ENCODE results near the gene FOXP1.

DNA sequence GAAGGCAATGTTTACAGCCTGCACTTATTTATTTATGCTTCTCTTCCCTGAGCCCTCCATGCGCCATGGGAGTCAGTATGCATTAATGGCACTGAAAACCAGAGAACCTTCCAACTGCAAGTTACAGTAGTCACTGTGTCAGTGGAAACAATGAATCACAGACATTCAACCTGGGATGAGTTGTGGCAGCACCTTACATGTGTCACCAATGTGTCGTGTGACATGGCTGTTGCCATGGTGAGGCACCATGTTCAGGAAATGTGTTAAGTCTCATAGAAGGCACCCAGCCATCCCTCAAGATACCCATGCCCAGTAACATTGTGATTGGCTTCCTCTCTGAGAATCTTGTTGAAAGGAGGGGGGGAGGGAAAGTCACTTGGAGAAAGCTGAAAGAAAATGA, 105.0 kb downstream of the FOXP1 start:
- TF ChIP-seq, protein P1, sequence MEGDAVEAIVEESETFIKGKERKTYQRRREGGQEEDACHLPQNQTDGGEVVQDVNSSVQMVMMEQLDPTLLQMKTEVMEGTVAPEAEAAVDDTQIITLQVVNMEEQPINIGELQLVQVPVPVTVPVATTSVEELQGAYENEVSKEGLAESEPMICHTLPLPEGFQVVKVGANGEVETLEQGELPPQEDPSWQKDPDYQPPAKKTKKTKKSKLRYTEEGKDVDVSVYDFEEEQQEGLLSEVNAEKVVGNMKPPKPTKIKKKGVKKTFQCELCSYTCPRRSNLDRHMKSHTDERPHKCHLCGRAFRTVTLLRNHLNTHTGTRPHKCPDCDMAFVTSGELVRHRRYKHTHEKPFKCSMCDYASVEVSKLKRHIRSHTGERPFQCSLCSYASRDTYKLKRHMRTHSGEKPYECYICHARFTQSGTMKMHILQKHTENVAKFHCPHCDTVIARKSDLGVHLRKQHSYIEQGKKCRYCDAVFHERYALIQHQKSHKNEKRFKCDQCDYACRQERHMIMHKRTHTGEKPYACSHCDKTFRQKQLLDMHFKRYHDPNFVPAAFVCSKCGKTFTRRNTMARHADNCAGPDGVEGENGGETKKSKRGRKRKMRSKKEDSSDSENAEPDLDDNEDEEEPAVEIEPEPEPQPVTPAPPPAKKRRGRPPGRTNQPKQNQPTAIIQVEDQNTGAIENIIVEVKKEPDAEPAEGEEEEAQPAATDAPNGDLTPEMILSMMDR (IDR thresholded peaks at IDR 0.05) = no peak
- TF ChIP-seq SIN3A (IDR thresholded peaks at IDR 0.05; ENCODE audit: borderline replicate concordance, insufficient read depth, low read depth, low read length) = no peak
- no peak for TF ChIP-seq POLR2AphosphoS5 (IDR thresholded peaks at IDR 0.05; ENCODE audit: low read depth, low read length)
- TF ChIP-seq, protein P2, sequence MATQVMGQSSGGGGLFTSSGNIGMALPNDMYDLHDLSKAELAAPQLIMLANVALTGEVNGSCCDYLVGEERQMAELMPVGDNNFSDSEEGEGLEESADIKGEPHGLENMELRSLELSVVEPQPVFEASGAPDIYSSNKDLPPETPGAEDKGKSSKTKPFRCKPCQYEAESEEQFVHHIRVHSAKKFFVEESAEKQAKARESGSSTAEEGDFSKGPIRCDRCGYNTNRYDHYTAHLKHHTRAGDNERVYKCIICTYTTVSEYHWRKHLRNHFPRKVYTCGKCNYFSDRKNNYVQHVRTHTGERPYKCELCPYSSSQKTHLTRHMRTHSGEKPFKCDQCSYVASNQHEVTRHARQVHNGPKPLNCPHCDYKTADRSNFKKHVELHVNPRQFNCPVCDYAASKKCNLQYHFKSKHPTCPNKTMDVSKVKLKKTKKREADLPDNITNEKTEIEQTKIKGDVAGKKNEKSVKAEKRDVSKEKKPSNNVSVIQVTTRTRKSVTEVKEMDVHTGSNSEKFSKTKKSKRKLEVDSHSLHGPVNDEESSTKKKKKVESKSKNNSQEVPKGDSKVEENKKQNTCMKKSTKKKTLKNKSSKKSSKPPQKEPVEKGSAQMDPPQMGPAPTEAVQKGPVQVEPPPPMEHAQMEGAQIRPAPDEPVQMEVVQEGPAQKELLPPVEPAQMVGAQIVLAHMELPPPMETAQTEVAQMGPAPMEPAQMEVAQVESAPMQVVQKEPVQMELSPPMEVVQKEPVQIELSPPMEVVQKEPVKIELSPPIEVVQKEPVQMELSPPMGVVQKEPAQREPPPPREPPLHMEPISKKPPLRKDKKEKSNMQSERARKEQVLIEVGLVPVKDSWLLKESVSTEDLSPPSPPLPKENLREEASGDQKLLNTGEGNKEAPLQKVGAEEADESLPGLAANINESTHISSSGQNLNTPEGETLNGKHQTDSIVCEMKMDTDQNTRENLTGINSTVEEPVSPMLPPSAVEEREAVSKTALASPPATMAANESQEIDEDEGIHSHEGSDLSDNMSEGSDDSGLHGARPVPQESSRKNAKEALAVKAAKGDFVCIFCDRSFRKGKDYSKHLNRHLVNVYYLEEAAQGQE (IDR thresholded peaks at IDR 0.05; ENCODE audit: insufficient read depth in 1 of 2, low read depth in 2 of 2, low read length in 1 of 2) = no peak
- no peak for TF ChIP-seq TCF7L2 (IDR thresholded peaks at IDR 0.05; ENCODE audit: low read depth, low read length)

Measured in Panc1 (cell line).